ENCODE measurements around the gene PDE11A.

GRCh38 chr2:177763531-177764265, 308.9 kb downstream of the PDE11A start:
- no peak for TF ChIP-seq ARNT (IDR thresholded peaks at IDR 0.05)
- no peak for TF ChIP-seq BHLHE40 (IDR thresholded peaks at IDR 0.05; ENCODE audit: borderline replicate concordance)
- TF ChIP-seq SUZ12 (IDR thresholded peaks at IDR 0.05): no peak
- no peak for TF ChIP-seq FOXA1 (IDR thresholded peaks at IDR 0.05)
- TF ChIP-seq CTBP1 (IDR thresholded peaks at IDR 0.05; ENCODE audit: borderline replicate concordance): no peak
- no peak for TF ChIP-seq FOXM1 (IDR thresholded peaks at IDR 0.05; ENCODE audit: borderline replicate concordance)
- no peak for TF ChIP-seq SP1 (IDR thresholded peaks at IDR 0.05)
- no peak for TF ChIP-seq TARDBP (IDR thresholded peaks at IDR 0.05)
- no peak for TF ChIP-seq ELF4 (IDR thresholded peaks at IDR 0.05)
- peak; percentile 78 for TF ChIP-seq L3MBTL2 (conservative IDR thresholded peaks at IDR 0.05)
- no peak for TF ChIP-seq HDGF (IDR thresholded peaks at IDR 0.05; ENCODE audit: borderline replicate concordance)
- TF ChIP-seq NFRKB (IDR thresholded peaks at IDR 0.05): no peak
- TF ChIP-seq PKNOX1 (IDR thresholded peaks at IDR 0.05): no peak
- TF ChIP-seq ZNF384 (IDR thresholded peaks at IDR 0.05): no peak
